Esophagus muscularis mucosa (tissue), 4 donors: ENCODE measurements around the gene POM121L2. TPM values are rescaled to one million over a fixed set of nuclear protein-coding genes. Genes with fewer than 3 reads are reported as not detected.

Experiments
- DNase-seq: peaks from one replicate; pipeline ENCODE4 v3.0.0-alpha.2; 2017; ENCODE audit errors: extremely low spot score
- H3K27ac ChIP-seq, 4 donors: fragments of 200-600 bp; sonication (generic); replicated peaks in 1 of 4; 1 replicate in 3 of 4; 2 replicates in 1 of 4; pipeline ENCODE4 v1.5.1; 2016 to 2019; ENCODE audit warnings: mild to moderate bottlenecking in 1 of 4
- H3K27me3 ChIP-seq, 4 donors: fragments of 200-600 bp; sonication (generic); one replicate each; pipeline versions ENCODE4 v1.5.1 to v1.6.0; 2016 to 2019
- H3K36me3 ChIP-seq, 4 donors: fragments of 200-600 bp; sonication (generic); one replicate each; pipeline ENCODE4 v1.5.1; 2016 to 2019
- H3K4me1 ChIP-seq, 4 donors: fragments of 200-600 bp; sonication (generic); one replicate each; pipeline ENCODE4 v1.5.1; 2016 to 2019
- H3K4me3 ChIP-seq, 4 donors: fragments of 200-600 bp; sonication (generic); 1 replicate in 2 of 4; 2 replicates in 2 of 4; pipeline ENCODE4 v1.5.1; 2016 to 2019; ENCODE audit warnings: mild to moderate bottlenecking in 4 of 4, moderate library complexity in 1 of 4
- H3K9me3 ChIP-seq, 4 donors: fragments of 200-600 bp; sonication (generic); 1 replicate in 3 of 4; 2 replicates in 1 of 4; pipeline ENCODE4 v1.5.1; 2016 to 2019
- CTCF ChIP-seq, 3 experiments: fragments of 200-600 bp in 2 of 3; fragments of 450-650 bp in 1 of 3; sonication (generic) in 2 of 3; IDR thresholded peaks; one replicate each; pipeline ENCODE4 v1.5.1; 2017 to 2019; ENCODE audit warnings: antibody characterized with exemption in 3 of 3, mild to moderate bottlenecking in 2 of 3, moderate library complexity in 1 of 3
- EP300 ChIP-seq: sonication (generic); formaldehyde crosslinking; IDR thresholded peaks from one replicate; pipeline ENCODE4 v1.6.1; 2017; ENCODE audit warnings: antibody characterized with exemption
- POLR2A ChIP-seq: fragments of 450-650 bp; IDR thresholded peaks from one replicate; pipeline ENCODE4 v1.6.1; 2017; ENCODE audit warnings: antibody characterized with exemption, moderate library complexity, mild to moderate bottlenecking, low read depth
- POLR2AphosphoS5 ChIP-seq, 2 donors: sonication (generic); formaldehyde crosslinking; IDR thresholded peaks; one replicate each; pipeline ENCODE4 v1.6.1; 2017; ENCODE audit warnings: antibody characterized with exemption in 2 of 2
- WGBS: methylation state at CpG from one replicate; pipeline ENCODE4 v1.1.5; 2018; 5-methylcytosine and 5-hydroxymethylcytosine counted together
- intact Hi-C: fragments of 100-400 bp; cut with DNase I; formaldehyde crosslinking; loops from one replicate; pipeline ENCODE4 v1.15.1; 2023
- total RNA-seq, 4 donors: library from RNA; depleted of rRNA; stranded (reverse); fragments of >200 nt; gene quantifications; one replicate each; pipeline versions ENCODE4 v1.1.0 to v1.2.1, GENCODE V29; 2016

The POM121L2 gene
- total RNA-seq, 4 donors from 2014 or later = not detected

GRCh38 chr6:27295301-27296079 is 16.6 kb downstream of the POM121L2 start:
- Histone ChIP-seq H3K27ac (no peak overlapping the region), H3K4me1 (peaks cover 0 to 10% (median 1%) of the 10 kb centered on the region in 4 donors), H3K4me3 (no peak overlapping the region), H3K9me3 (peaks cover 0 to 3% (median 0%) of the 10 kb centered on the region in 4 donors), H3K36me3 (no peaks in the 10 kb centered on the region), H3K27me3 (peaks cover 0 to 100% (median 63%) of the 10 kb centered on the region in 4 donors)
- intact Hi-C loops = no loop called here
- WGBS = 7% methylated on average over 20 of the region's 20 CpGs
- DNase-seq = no peak
- TF ChIP-seq POLR2AphosphoS5 (IDR thresholded peaks at IDR 0.05) (no peak), POLR2A (no peak), CTCF (IDR thresholded peaks at IDR 0.05) (no peak), EP300 (no peak)

- TF ChIP-seq CTCF (IDR thresholded peaks at IDR 0.05) = no peak
- no peak for TF ChIP-seq POLR2AphosphoS5 (IDR thresholded peaks at IDR 0.05)
- TF ChIP-seq EP300 = no peak
- TF ChIP-seq POLR2A = no peak
- DNase-seq = no peak
- H3K9me3 ChIP-seq = peaks cover 0 to 3% (median 0%) of the 10 kb centered on the region in 4 donors
- H3K4me1 ChIP-seq = peaks cover 0 to 10% (median 1%) of the 10 kb centered on the region in 4 donors
- peaks cover 0 to 100% (median 69%) of the 10 kb centered on the region in 4 donors for H3K27me3 ChIP-seq
- WGBS = 28% methylated on average over 5 of the region's 5 CpGs
- H3K27ac ChIP-seq = no peak overlapping the region
- H3K36me3 ChIP-seq = no peaks in the 10 kb centered on the region
- intact Hi-C loops = no loop called here
- no peak overlapping the region for H3K4me3 ChIP-seq
Measured at GRCh38 chr6:27294409-27294808, 17.7 kb downstream of the POM121L2 start.

- DNase-seq = no peak
- Histone ChIP-seq H3K36me3 (no peaks in the 10 kb centered on the region), H3K27me3 (peaks cover 0 to 100% (median 77%) of the 10 kb centered on the region in 4 donors), H3K4me1 (peaks cover 0 to 10% (median 1%) of the 10 kb centered on the region in 4 donors), H3K4me3 (no peak overlapping the region), H3K9me3 (peaks cover 0 to 3% (median 0%) of the 10 kb centered on the region in 4 donors), H3K27ac (no peak overlapping the region)
- intact Hi-C loops = no loop called here
- 26% methylated on average over 28 of the region's 28 CpGs for WGBS
- TF ChIP-seq POLR2AphosphoS5 (IDR thresholded peaks at IDR 0.05) = no peak
- no peak for TF ChIP-seq CTCF (IDR thresholded peaks at IDR 0.05)
- no peak for TF ChIP-seq EP300
- no peak for TF ChIP-seq POLR2A
Measured at GRCh38 chr6:27293436-27294098, 18.5 kb downstream of the POM121L2 start.

- peaks cover 0 to 100% (median 80%) of the 10 kb centered on the region in 4 donors for H3K27me3 ChIP-seq
- intact Hi-C loops = no loop called here
- 16% methylated on average over 8 of the region's 10 CpGs for WGBS
Measured at GRCh38 chr6:27290850-27291208, 21.2 kb downstream of the POM121L2 start.

More at GRCh38 chr6:27290850-27291208, 21.2 kb downstream of the POM121L2 start:
- no peak for DNase-seq
- TF ChIP-seq POLR2AphosphoS5 (IDR thresholded peaks at IDR 0.05) (no peak), POLR2A (no peak), CTCF (IDR thresholded peaks at IDR 0.05) (no peak), EP300 (no peak)
- Histone ChIP-seq H3K4me1 (peaks cover 0 to 5% (median 1%) of the 10 kb centered on the region in 4 donors), H3K9me3 (peaks cover 0 to 10% (median 0%) of the 10 kb centered on the region in 4 donors), H3K36me3 (no peaks in the 10 kb centered on the region), H3K4me3 (no peak overlapping the region), H3K27ac (no peak overlapping the region)
